Activated CD8-positive, alpha-beta memory T cell treated with anti-CD3 and anti-CD28 coated beads for 36 hours (primary cell): ENCODE data around the gene FREY1. TPM values are rescaled to one million over a fixed set of nuclear protein-coding genes. Genes with fewer than 3 reads are reported as not detected.
"Not testable (repeated sequence)": the region's sequence is repeated elsewhere in the genome, so short reads cannot be mapped to it uniquely, and the experiment has no call there.

Experiments
- CTCF ChIA-PET: fragments of 350-600 bp; sonication (Branson Sonifier 250); formaldehyde crosslinking; loops from one replicate; lab custom pipeline; 2021; ENCODE audit warnings: antibody characterized with exemption; lab: Charles Lee
- POLR2A ChIA-PET: fragments of 350-600 bp; sonication (Branson Sonifier 250); formaldehyde crosslinking; loops from one replicate; lab custom pipeline; 2021; ENCODE audit warnings: antibody characterized with exemption; lab: Charles Lee
- total RNA-seq, 2 experiments: library from RNA; stranded (reverse); gene quantifications; one replicate each; pipeline ENCODE4 v1.2.3, GENCODE V29; 2021

Gene FREY1
- total RNA-seq, 2 experiments from 2014 or later: 1.1 to 1.2 TPM

DNA sequence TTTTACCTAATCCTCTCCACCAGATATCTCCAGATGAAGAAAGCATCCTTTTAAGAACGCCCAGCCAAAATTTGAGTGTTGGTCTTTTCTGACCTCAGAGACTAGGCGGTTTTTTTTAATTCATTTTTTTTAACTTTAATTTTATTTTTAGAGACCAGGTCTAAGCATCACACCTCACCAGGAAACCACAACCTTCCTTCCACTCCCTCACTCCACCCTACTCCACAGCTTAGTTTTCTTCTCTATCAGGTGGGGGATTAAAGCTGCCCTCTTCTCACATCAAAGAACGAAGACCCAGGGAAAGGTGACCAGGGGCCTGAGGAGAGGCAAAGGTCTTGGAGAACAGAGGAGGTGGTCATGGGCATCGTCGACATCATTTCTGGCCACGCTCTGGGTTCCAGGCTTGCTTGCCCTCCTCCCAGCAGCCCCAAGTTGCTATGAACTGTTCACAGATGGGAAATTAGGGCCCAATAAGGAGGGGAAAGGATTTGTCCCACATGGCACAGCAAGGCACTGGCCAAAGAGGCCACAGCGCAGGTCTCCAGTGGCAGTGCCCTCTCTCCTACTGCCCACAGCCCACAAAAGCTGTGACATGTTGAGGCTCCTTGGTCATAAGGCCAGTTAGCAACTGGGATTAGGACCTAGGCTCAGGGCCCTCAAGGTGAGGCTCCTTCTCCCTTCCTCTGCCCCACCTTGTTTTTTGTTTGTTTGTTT lies 12.0 kb upstream of the FREY1 start:
- POLR2A ChIA-PET: no interaction called here
- CTCF ChIA-PET: interaction anchor here (1.0 to 1.3 kb wide), 2 partner anchors 12 to 72 kb away, joined by 3 read pairs; partner anchors contain the start of gene CRY2

DNA sequence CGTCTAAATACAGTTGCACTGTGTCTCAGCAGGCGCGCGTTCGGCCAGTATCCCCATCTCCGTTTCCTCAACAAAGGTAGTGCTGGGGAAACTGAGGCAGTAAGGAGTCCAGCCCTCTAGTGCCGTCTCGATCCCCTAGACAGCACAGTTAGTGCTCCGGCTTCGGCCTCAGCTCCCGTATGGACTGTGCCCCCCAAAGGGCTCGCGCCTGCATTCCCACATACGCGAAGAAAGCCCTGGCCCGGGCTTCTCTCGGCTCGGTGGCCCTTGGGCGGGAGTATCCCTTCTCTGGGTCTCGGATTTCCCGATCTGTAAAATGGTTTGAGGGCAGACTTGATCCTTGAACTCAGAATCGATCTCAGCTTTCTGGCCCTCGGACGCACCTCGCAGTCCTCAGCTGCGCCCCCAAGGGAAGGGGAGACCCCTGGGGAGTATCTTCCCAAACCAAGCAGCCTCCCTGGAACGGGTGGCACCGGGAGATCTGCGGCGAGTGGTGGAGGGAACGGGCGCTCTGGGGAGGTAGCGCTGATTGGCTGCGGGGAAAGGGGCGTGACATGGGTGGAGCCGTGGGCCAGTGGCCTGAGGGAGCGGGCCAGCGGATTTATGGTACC lies 11.4 kb upstream of the FREY1 start:
- POLR2A ChIA-PET: interaction anchor here (0.6 to 1.0 kb wide), 5 partner anchors 13 to 203 kb away, joined by 3 to 7 read pairs (median 3); partner anchors contain the start of gene SLC35C1
- CTCF ChIA-PET: interaction anchor here (0.7 to 1.7 kb wide), 4 partner anchors 12 to 72 kb away, joined by 3 to 4 read pairs (median 4); partner anchors contain the start of gene CRY2

DNA sequence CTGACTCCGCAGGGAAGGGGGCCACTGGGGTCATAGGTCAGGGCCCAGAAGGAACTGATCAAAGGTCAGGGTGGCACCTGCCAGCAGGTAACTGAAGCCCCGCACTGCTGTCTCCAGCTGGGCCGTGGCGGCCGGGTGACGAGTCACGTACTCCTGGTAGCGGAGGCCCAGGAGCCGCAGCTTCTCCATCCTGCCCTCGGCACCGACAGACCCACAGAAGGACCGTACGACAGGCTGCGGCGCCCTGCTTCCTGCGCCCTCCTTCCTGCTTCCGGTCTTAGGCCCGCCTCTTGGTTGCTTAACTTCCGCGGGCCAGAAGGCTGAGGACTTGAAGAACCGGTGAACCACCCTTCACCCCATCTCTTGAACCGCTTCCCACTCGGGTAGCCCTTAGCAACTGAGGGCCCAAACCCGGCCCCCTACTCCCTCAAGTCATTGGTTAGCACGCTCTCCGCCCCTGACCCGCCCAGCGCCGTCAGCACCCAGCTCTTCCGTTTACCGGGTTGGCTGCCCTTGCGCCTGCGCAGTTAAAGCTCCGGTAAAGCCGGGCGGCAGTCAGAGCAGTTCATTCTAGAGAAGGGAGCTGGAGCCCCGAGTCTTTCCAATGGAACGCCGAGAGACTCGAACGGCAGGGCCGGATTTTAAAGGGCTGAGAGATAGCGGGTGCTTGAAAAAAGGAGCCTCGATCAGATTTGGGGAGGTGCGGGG lies 10.7 kb upstream of the FREY1 start, which contains the start of gene PEX16:
TSS of gene PEX16 (minus strand) at position 255 of the 708 bp plus-strand sequence. CDS start at position 189, 66 bp downstream.
- ChIA-PET CTCF (interaction anchor here (0.7 to 1.7 kb wide), 4 partner anchors 13 to 71 kb away, joined by 3 to 4 read pairs (median 4); partner anchors contain the start of gene CRY2), POLR2A (interaction anchor here (0.6 to 1.0 kb wide), 5 partner anchors 13 to 204 kb away, joined by 3 to 7 read pairs (median 3); partner anchors contain the start of gene SLC35C1)

DNA sequence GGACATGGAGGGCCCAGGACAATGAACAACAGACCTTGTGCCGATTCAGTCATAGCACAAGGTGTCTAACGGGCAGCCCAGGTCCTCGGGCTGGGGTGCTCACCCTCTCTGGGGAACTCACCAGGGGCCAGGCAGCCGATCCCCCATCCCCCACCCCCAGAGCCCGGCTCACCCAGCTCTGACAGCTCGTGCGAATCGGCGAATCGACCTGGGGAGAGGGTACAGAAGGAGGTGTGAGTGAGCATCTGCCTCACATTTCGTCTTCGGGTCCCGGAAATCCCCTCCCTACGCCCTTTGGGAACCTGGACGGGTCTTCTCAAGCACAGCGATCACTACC lies 10.2 kb upstream of the FREY1 start:
- ChIA-PET CTCF (interaction anchor here (1.7 kb wide), 1 partner anchor 19 kb away, joined by 4 read pairs; no protein-coding TSS in a partner anchor), POLR2A (interaction anchor here (1.0 kb wide), 1 partner anchor 112 kb away, joined by 5 read pairs; the partner anchor contains the start of gene SLC35C1)

DNA sequence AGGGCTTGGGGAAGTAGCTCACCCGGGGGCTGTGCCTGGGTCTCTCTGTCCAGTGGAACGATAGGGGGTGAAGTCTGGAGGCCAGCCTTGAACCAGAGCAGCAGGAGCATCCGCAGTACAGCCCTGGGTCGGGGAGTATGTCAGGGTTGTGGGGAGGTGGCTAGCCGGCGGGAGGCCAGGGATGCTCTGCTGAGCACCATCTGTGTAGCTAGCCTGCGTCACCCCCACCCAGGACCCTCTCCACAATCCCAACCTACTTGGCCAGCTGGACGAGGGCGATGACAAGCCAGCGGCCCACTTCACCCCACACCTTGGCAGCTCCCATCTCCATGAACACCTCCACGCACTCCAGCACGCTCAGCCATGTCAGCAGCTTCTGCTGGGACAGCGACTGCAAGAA lies 8.4 kb upstream of the FREY1 start:
- CTCF ChIA-PET: no interaction called here
- POLR2A ChIA-PET: no interaction called here

DNA sequence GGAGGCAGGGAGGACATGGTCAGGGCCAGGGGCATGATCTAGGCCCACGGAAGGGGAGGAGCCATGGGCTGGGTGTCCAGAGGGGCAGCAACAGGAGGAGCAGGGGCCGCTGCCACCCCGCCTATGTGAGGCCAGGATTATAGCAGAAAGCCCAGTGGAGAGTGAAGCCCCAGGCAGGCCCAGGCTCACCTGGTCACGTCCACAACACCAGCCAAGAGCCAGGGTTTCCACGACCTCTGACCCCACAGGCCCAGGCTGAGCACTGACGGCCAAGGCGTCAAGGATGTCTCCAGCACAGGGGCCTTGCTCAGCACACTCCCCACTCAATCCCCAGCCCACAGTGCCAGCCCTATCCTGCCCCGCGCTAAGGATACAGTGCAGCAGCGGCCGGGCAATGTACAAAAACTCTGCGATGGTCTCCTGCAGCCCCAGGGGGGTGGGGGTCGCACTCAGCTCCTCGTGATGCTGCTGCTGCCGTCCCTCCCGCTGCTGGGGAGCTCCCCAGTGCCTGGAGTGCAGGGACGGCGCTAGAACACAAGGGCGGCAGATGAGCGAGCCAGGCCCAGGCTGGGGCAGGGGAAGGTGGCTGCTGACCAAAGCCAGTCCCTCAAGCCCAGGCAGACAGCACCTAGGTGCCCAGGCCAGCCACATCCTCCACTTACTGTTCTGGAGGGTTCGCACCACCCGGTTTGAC lies 7.0 kb upstream of the FREY1 start:
- POLR2A ChIA-PET: no interaction called here

DNA sequence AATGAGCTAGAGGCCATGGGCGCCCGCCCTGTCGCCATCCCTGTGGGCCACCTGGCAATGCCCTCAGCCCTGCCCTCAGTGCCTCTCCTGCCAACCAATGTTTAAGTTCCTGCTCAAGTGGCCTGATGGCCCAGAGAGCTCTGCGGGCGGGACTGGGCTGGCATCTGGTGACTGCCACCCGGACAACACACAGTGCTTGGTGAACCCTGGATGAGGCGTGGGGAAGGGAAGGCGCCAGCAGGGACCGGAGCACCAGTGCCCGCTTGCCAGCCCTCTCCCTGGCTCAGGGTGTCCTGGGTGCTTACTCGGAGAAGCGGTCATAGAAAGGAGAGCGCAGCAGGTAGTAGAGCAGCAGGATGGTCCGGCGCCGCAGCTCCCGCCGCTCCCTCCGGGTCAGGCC lies 6.4 kb upstream of the FREY1 start:
- ChIA-PET CTCF (no interaction called here), POLR2A (no interaction called here)

More for the DNA sequence above, 7.0 kb upstream of the FREY1 start:
- CTCF ChIA-PET: no interaction called here

DNA sequence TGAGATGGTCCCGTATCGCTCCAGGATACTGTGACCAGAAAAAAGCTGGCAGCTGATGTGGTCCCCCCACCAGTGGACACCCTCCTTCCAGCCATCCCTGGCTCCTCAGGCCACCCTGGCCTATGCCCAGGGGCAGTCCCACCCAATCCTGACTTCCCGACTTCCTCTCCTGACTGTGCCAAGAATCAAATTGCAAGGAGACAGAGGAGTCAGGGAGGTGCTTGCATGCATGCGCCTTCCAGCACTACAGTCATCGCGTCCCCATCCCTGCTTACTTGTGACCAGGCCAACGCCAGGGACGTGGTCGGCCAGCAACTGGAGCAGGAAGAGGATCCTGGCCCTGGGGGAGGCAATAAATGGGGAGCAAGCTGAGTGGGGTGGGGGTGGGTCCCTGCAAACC lies 3.6 kb upstream of the FREY1 start:
- ChIA-PET CTCF (no interaction called here), POLR2A (no interaction called here)

DNA sequence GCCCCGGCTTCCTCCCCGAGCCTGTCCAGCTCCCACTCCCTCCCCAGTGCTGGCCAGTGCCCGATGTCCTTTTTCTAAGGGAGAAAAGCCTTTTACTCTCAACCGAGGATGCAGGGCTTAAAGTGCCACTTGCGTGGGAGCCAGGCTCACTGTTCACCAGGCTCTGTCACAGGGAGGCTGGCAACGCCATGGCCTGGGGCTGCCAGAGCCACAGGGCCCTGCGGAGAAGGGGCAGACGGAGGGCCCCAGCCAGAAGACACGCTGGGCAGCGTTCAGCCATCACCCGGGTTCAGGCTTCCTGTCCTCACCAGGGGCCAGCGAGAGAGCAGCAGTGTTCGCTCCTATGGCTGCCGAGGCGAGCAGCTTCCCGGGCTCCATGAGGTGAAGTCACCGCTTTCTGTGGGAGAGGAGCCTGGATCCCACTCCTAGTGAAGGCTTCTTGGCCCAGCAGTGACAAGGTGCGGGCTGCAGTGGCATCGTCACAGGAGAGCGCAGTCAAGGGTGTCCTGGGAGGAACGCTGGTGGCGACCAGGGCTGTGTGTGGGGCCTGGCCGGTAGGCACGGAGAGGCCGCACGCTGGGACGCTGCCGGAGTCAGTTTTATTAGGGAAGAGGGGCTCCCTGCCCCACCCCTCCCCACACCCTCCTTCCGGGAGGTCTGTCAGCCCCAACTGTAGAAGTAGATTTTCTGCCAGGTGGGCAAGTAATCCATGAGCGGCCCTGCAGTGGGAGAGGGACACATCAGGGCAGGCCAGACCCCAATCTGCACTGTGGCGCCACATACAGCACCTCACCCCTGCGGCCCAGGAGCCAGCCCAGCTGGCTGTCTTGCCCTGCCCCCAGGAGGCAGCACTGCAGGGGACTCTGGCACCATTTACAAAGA lies 2.8 kb upstream of the FREY1 start:
- POLR2A ChIA-PET: no interaction called here
- CTCF ChIA-PET: no interaction called here

DNA sequence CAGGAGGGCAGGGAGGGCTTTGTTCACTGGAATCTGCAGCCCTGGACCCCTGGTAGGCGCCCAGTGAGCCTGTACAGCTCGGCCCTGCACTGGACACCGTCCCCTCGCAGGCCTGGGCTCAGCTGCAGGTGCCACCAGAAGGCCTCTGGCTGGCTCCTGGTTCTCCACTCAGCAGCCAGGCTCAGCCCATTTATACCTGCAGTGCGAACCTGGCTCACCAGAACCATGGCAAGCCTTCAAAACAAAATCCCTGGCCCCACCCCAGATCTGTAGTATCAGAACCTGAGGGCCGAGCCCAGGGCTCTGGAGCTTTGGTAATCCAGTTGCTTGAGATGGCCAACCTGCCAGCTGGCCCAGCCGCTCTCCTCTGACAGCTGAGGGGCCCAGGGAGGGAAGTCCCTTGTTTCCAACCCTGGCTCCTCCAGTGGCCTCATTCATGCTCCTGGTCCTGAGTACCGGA lies 870 bp upstream of the FREY1 start:
- POLR2A ChIA-PET: no interaction called here
- CTCF ChIA-PET: no interaction called here

DNA sequence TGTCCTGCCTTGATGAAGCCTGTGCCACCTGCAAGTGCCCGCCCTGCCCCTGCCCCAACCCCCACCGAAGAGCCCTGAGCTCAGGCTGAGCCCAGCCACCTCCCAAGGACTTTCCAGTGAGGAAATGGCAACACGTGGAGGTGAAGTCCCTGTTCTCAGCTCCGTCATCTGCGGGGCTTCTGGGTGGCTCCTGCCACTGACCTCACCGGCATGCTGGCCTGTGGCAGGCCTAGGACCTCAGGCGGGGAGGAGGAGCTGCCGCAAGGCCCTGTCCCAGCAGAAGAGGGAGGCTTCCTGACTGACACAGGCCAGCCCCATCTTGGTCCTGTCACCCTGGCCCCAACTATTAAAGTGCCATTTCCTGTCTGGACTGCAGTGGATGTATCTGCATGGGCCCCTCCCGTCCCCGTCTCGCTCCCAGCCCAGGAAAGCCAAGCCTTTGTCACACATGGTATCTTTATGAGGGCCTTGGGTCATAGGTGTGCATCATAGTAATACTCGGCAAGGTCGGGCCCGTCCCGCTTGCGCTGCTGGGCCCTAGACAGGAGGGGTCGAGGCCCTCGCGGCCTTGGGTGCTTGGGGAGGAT lies 882 bp downstream of the FREY1 start:
- ChIA-PET CTCF (no interaction called here), POLR2A (no interaction called here)

DNA sequence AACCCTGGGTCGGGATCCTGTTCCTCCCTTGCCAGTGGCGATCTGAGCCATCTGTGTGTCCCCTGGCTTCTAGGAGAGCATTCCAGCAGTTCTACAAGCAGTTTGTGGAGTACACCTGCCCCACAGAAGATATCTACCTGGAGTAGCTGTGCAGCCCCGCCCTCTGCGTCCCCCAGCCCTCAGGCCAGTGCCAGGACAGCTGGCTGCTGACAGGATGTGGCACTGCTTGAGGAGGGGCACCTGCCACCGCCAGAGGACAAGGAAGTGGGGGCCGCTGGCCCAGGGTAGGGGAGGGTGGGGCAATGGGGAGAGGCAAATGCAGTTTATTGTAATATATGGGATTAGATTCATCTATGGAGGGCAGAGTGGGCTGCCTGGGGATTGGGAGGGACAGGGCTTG lies 1.5 kb downstream of the FREY1 start:
- POLR2A ChIA-PET: not testable (repeated sequence)

DNA sequence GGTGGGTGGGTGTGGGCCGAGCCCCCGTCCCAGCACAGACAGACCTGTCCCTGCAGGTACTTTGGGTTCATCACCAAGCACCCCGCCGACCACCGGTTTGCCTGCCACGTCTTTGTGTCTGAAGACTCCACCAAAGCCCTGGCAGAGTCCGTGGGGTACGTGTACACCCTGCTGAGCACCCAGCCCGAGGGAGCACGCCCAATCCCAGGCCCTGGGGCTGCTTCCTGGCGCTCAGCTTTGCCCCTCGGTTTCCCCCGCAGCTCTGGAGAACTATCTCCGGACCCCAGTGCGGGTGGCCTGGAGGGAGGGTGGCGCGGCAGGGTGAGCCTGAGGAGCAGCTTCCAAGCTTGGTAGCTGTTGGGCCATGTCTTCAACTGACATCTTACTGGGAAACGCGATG lies 2.0 kb downstream of the FREY1 start:
- ChIA-PET POLR2A (no interaction called here), CTCF (no interaction called here)

More for the DNA sequence above, 1.5 kb downstream of the FREY1 start:
- CTCF ChIA-PET: not testable (repeated sequence)

DNA sequence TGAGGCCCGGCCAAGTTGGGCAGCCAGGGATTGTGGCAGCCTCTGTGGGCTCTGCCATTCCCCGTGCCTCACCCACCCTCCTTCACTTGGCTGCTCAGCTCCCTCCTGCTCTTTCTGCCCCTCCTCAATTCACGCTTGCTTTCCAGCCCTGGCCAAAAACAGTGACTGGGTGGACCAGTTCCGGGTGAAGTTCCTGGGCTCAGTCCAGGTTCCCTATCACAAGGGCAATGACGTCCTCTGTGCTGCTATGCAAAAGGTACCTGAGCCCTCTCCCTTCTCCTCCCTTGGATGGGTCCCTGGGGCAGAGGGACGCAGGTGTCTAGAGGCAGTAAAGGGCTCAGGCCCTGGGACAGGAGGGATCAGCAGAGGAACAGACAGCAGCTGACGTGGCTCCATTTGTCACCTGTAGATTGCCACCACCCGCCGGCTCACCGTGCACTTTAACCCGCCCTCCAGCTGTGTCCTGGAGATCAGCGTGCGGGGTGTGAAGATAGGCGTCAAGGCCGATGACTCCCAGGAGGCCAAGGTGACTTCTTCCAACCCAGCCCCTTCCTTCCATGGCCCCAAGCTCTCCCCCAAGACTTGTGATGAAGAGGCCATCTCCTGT lies 2.7 kb downstream of the FREY1 start:
- POLR2A ChIA-PET: no interaction called here
- CTCF ChIA-PET: no interaction called here

DNA sequence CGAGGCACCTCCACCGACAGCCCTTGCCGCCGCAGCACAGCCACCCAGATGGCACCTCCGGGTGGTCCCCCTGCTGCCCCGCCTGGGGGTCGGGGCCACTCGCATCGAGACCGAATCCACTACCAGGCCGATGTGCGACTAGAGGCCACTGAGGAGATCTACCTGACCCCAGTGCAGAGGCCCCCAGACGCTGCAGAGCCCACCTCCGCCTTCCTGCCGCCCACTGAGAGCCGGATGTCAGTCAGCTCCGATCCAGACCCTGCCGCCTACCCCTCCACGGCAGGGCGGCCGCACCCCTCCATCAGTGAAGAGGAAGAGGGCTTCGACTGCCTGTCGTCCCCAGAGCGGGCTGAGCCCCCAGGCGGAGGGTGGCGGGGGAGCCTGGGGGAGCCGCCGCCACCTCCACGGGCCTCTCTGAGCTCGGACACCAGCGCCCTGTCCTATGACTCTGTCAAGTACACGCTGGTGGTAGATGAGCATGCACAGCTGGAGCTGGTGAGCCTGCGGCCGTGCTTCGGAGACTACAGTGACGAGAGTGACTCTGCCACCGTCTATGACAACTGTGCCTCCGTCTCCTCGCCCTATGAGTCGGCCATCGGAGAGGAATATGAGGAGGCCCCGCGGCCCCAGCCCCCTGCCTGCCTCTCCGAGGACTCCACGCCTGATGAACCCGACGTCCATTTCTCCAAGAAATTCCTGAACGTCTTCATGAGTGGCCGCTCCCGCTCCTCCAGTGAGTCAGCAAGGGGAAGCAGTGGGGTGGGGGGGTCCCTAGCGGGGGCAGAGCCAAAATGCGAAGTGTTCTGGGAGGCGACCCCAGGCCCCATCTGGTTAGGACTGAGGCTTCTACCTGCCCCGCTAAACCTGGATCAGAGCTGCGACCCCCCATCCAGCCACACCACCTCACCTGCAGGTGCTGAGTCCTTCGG lies 4.4 kb downstream of the FREY1 start:
- POLR2A ChIA-PET: no interaction called here

DNA sequence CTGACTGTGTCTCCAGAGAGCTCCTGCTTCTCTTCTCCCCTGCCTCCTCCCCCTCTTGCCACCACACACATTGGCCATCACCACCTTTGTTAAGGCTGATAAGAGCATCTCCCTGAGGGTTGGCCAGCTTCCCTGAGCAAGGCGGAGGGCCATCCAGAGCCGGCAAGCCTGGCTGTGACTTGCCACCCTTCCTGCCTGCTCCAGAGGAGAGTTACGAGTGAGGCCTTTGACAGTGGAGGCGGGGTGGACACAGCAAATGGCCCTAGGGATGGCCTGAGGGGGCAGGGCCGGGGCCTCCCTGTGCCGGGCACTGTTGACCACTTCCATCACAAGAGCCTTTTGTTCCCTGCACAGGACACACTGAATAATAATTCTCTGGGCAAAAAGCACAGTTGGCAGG lies 5.4 kb downstream of the FREY1 start:
- ChIA-PET POLR2A (no interaction called here), CTCF (no interaction called here)

More for the DNA sequence above, 4.4 kb downstream of the FREY1 start:
- CTCF ChIA-PET: no interaction called here
